PC-9 (cell line): ENCODE measurements around the gene BRIP1. TPM values are rescaled to one million over a fixed set of nuclear protein-coding genes. Genes with fewer than 3 reads are reported as not detected.

Experiments
- BruUV-seq: library from RNA; stranded (reverse); fragments of 400-500 nt; replicated peaks from 2 replicates; lab custom pipeline; 2021; lab: Mats Ljungman, UMichigan
- CTCF ChIA-PET: fragments of 300-600 bp; sonication (Branson Sonifier 250); formaldehyde crosslinking; loops from one replicate; lab custom pipeline; 2022; ENCODE audit warnings: antibody characterized with exemption; lab: Charles Lee
- POLR2A ChIA-PET: fragments of 300-600 bp; sonication (Branson Sonifier 250); formaldehyde crosslinking; loops from one replicate; lab custom pipeline; 2022; ENCODE audit warnings: antibody characterized with exemption; ENCODE audit not compliant: unreplicated experiment; lab: Charles Lee
- DNase-seq, 2 experiments: peaks; one replicate each; pipeline versions ENCODE4 v3.0.0 to v3.0.0-alpha.2; 2015 to 2022; ENCODE audit warnings: mixed read lengths in 1 of 2
- H2AFZ ChIP-seq: fragments of 200-600 bp; sonication (generic); 2 replicates; pipeline ENCODE4 v1.8.1; 2017; ENCODE audit warnings: antibody characterized with exemption
- H3F3A ChIP-seq: fragments of 200-600 bp; sonication (generic); 2 replicates; pipeline ENCODE4 v1.8.1; 2017; ENCODE audit warnings: antibody characterized with exemption, mild to moderate bottlenecking, low read depth; ENCODE audit not compliant: insufficient read depth
- H3K27ac ChIP-seq: fragments of 200-600 bp; sonication (generic); 2 replicates; pipeline ENCODE4 v1.6.1; 2016; ENCODE audit warnings: mixed run types
- H3K27me3 ChIP-seq: fragments of 200-600 bp; sonication (generic); 2 replicates; pipeline ENCODE4 v1.6.1; 2016; ENCODE audit warnings: low read depth, mixed run types; ENCODE audit not compliant: insufficient read depth
- H3K36me3 ChIP-seq: fragments of 200-600 bp; sonication (generic); 2 replicates; pipeline ENCODE4 v1.6.1; 2016; ENCODE audit warnings: low read depth, mixed run types
- H3K4me1 ChIP-seq: fragments of 200-600 bp; sonication (generic); replicated peaks from 2 replicates; pipeline ENCODE4 v1.6.1; 2016; ENCODE audit warnings: mixed run types; ENCODE audit not compliant: insufficient read depth
- H3K4me2 ChIP-seq: fragments of 200-600 bp; sonication (generic); 2 replicates; pipeline ENCODE4 v1.6.1; 2017; ENCODE audit warnings: mixed run types
- H3K4me3 ChIP-seq: fragments of 200-600 bp; sonication (generic); 2 replicates; pipeline ENCODE4 v1.6.1; 2016; ENCODE audit warnings: mixed run types
- H3K79me2 ChIP-seq: fragments of 200-600 bp; sonication (generic); 2 replicates; pipeline ENCODE4 v1.6.1; 2017; ENCODE audit warnings: low read depth, mixed run types
- H3K9me2 ChIP-seq: fragments of 200-600 bp; sonication (generic); 2 replicates; pipeline ENCODE4 v1.8.1; 2017; ENCODE audit warnings: mild to moderate bottlenecking; ENCODE audit not compliant: insufficient read depth
- H3K9me3 ChIP-seq: fragments of 200-600 bp; sonication (generic); 2 replicates; pipeline ENCODE4 v1.8.1; 2016; ENCODE audit warnings: low read depth; ENCODE audit not compliant: insufficient read depth
- H4K20me1 ChIP-seq: fragments of 200-600 bp; sonication (generic); 2 replicates; pipeline ENCODE4 v1.8.1; 2017; ENCODE audit not compliant: insufficient read depth
- EZH2 ChIP-seq: fragments of 200-600 bp; sonication (generic); IDR thresholded peaks from 2 replicates; pipeline ENCODE4 v1.8.0; 2017; ENCODE audit warnings: antibody characterized with exemption, low read depth
- intact Hi-C: fragments of 100-400 bp; cut with micrococcal nuclease; formaldehyde crosslinking; loops from one replicate; pipeline ENCODE4 v1.10.0; 2022; ENCODE audit not compliant: unreplicated experiment
- total RNA-seq: library from RNA; stranded (reverse); gene quantifications from 2 replicates; pipeline ENCODE4 v1.2.3, GENCODE V29; 2021
- TF ChIP-seq, protein P1 (sequence below): fragments of 200-600 bp; sonication (generic); conservative IDR thresholded peaks from 2 replicates; pipeline ENCODE4 v1.6.1; 2017; ENCODE audit warnings: mixed run types, antibody characterized with exemption, mild to moderate bottlenecking, moderate library complexity

Gene BRIP1
- total RNA-seq, 1 experiment from 2014 or later: 16.0 TPM

DNA sequence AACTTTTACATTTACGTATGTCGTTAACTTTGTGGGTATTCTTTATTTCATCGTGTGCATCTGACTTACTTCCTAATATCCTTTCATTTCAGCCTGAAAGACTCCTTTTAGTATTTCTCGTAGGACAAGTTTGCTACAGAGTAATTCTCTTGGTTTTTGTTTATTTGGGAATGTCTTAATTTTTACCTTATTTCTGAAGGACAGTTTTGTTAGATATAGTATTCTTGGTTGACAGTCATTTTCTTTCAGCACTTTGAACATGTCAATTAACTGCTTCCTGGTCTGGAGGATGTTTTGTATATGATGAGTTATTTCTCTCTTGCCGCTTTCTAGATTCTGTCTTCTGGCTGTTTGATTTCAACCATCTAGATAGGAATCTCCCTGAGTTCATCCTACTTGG, 163.1 kb downstream of the BRIP1 start:
- POLR2A ChIA-PET: no interaction called here
- Histone ChIP-seq H3K79me2 (no peaks in the 10 kb centered on the region), H3K9me2 (no peaks in the 10 kb centered on the region), H2AFZ (no peak overlapping the region), H3K4me3 (no peak overlapping the region), H3K27ac (no peak overlapping the region), H3K9me3 (peaks cover 12% of the 10 kb centered on the region; the same call in 1 of the 2 replicates), H4K20me1 (no peaks in the 10 kb centered on the region), H3K27me3 (no peaks in the 10 kb centered on the region), H3K4me2 (no peak overlapping the region), H3K36me3 (no peaks in the 10 kb centered on the region; the same call in 1 of the 2 replicates), H3F3A (no peaks in the 10 kb centered on the region), H3K4me1 (no peaks in the 10 kb centered on the region)
- no TSS peak for BruUV-seq
- CTCF ChIA-PET: no interaction called here
- no peak for TF ChIP-seq EZH2
- TF ChIP-seq, protein P1, sequence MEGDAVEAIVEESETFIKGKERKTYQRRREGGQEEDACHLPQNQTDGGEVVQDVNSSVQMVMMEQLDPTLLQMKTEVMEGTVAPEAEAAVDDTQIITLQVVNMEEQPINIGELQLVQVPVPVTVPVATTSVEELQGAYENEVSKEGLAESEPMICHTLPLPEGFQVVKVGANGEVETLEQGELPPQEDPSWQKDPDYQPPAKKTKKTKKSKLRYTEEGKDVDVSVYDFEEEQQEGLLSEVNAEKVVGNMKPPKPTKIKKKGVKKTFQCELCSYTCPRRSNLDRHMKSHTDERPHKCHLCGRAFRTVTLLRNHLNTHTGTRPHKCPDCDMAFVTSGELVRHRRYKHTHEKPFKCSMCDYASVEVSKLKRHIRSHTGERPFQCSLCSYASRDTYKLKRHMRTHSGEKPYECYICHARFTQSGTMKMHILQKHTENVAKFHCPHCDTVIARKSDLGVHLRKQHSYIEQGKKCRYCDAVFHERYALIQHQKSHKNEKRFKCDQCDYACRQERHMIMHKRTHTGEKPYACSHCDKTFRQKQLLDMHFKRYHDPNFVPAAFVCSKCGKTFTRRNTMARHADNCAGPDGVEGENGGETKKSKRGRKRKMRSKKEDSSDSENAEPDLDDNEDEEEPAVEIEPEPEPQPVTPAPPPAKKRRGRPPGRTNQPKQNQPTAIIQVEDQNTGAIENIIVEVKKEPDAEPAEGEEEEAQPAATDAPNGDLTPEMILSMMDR: no peak
- intact Hi-C loops: no loop called here
- no peak for DNase-seq

DNA sequence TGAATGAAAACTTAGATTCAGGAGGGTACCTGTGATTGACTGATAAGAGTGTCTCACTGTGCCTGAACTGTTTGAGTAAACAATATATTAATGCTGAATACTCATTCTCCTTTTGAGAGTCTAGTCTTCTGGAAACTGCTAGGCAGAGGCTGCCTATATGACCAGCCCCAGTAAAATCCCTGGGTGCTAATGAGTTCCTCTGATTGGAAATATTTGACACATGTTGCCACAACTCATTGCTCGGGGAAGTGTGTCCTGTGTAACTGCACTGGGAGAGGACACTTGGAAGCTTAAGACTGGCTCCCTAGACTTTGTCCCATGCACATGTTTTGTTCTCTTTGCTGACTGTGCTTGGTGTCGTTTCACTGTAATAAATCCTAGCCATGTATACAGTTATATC, 163.6 kb downstream of the BRIP1 start:
- BruUV-seq: no TSS peak
- CTCF ChIA-PET: no interaction called here

DNA sequence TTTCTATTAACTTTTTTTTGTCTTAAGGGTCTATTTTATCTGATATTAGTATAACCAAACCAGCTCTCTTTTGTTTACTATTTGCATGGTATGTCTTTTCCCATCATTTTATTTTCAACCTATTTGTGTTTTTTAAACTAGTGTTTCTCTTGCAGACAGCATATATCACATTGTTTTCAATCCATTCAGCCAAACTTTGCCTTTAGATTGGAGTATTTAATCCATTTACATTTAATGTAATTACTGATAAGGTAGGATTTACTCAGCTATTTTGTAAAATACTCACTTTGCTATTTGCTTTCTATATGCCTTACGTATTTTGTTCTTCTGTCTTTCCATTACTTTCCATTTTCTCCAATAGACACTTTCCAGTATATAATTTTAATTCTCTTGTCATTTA, 164.3 kb downstream of the BRIP1 start:
- no peaks in the 10 kb centered on the region for H3K79me2 ChIP-seq
- H3K4me1 ChIP-seq: no peaks in the 10 kb centered on the region
- peaks cover 12% of the 10 kb centered on the region; the same call in 1 of the 2 replicates for H3K9me3 ChIP-seq
- no peaks in the 10 kb centered on the region for H3F3A ChIP-seq
- ChIA-PET POLR2A (no interaction called here), CTCF (no interaction called here)
- TF ChIP-seq EZH2: no peak
- TF ChIP-seq, protein P1: no peak
- no peak for DNase-seq
- H3K36me3 ChIP-seq: no peaks in the 10 kb centered on the region; the same call in 1 of the 2 replicates
- no peaks in the 10 kb centered on the region for H3K9me2 ChIP-seq
- H3K4me3 ChIP-seq: no peak overlapping the region
- no TSS peak for BruUV-seq
- intact Hi-C loops: no loop called here
- no peak overlapping the region for H3K4me2 ChIP-seq
- no peaks in the 10 kb centered on the region for H4K20me1 ChIP-seq
- H2AFZ ChIP-seq: no peak overlapping the region
- no peak overlapping the region for H3K27ac ChIP-seq
- H3K27me3 ChIP-seq: no peaks in the 10 kb centered on the region

More for the DNA sequence above, 163.6 kb downstream of the BRIP1 start:
- no peak for TF ChIP-seq EZH2
- TF ChIP-seq, protein P1: no peak
- H4K20me1 ChIP-seq: no peaks in the 10 kb centered on the region
- no peaks in the 10 kb centered on the region for H3K4me1 ChIP-seq
- no peaks in the 10 kb centered on the region; the same call in 1 of the 2 replicates for H3K36me3 ChIP-seq
- no peak overlapping the region for H3K4me2 ChIP-seq
- intact Hi-C loops: no loop called here
- no peaks in the 10 kb centered on the region for H3F3A ChIP-seq
- H2AFZ ChIP-seq: no peak overlapping the region
- H3K9me2 ChIP-seq: no peaks in the 10 kb centered on the region
- DNase-seq: no peak
- H3K4me3 ChIP-seq: no peak overlapping the region
- H3K27me3 ChIP-seq: no peaks in the 10 kb centered on the region
- H3K9me3 ChIP-seq: peaks cover 12% of the 10 kb centered on the region; the same call in 1 of the 2 replicates
- no peaks in the 10 kb centered on the region for H3K79me2 ChIP-seq
- H3K27ac ChIP-seq: no peak overlapping the region
- POLR2A ChIA-PET: no interaction called here
